Kasumi-1 (cell line): ENCODE data around the gene TGFBR3.

Experiments
- DNase-seq, 2 experiments: peaks; one replicate each; lab custom pipeline; 2025; lab: John Stamatoyannopoulos, UW

TGFBR3 gene

DNA sequence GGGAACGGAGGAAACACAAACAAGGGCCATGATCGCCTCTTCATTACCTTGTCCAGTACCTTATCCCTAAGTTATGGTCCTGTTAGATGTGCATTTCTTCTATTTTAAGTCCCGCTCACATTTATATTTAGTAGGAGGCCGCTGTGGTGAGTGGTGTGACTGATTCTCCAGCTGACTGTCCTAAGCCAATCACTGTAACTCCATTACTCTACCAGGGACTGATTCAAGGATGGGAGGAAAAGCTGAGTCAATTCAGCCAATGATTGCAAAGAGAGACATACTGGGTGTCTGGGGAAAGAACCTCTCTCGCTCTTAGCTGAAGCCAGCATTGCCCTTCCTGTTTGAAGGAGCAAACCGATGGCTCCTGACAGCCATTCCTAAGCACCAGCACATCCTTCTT lies 59.7 kb downstream of the TGFBR3 start:
- no peak for DNase-seq

DNA sequence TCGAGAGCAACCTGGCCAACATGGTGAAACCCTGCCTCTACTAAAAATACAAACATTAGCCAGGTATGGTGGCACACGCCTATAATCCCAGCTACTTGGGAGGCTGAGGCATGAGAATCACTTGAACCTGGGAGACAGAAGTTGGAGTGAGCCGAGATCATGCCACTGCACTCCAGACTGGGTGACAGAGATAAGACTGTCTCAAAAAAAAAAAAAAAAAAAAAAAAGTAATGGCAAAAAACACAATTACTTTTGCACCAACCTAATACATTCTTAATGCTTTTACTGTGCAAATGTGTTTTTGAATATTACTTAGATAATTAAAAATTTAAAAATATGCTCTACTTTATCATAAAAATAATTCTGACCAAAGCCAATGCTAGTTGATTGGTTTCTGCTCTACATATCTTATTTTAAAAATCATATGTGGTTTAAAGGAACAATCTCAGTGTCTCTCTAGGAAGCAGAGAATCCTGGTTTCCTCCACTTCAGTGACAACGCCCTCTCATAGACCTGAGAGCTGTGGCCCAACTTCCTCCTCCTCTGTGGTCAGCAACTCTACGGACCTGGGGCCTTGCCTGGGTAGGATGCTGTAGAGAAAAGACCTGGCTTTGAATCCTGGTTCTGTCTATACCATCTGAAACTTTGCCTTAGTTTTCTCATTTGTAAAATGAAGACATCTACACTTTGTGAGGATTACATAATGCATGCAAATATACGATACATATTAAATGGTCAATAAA lies 64.7 kb downstream of the TGFBR3 start:
- no peak for DNase-seq

DNA sequence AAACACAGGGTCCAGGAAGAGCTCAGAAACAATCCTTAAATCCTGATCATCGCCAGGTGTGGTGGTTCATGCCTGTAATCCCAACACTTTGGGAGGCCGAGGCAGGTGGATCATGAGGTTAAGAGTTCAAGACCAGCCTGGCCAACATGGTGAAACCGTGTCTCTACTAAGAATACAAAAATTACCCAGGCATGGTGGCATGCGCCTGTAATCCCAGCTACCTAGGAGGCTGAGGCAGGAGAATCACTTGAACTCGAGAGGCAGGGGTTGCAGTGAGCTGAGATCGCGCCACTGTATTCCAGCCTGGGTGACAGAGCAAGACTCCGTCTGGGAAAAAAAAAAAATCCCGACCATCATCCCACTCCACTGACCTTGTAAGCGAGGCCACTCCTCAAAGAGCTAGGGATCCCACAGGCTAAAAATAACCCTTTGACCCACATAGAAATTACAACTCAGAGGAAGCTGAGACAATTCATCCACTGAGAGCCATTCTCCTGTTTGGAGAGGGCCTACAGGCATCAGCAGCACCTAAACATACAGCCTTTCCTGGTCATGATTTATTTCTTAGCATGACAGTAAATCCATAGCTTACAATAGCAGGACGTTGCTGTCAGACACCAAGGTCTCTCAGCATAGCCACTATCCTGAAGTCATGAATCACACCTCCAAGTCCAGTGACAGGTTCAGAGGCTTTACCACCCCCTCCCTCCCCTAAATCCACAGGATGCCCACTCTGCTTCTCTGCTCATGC lies 66.7 kb downstream of the TGFBR3 start:
- no peak for DNase-seq

DNA sequence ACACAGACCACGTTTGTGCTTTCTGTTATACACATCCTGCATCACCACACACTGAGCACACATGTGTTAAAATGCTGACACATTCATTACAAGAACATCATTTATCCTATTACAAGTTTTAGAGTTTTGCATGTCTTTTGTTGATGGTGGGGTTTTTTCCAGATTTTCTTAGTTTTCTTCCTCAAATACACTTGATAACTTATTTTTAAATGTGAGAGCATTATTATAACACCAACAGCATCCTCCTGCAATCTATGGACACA lies 67.3 kb downstream of the TGFBR3 start:
- DNase-seq: no peak

DNA sequence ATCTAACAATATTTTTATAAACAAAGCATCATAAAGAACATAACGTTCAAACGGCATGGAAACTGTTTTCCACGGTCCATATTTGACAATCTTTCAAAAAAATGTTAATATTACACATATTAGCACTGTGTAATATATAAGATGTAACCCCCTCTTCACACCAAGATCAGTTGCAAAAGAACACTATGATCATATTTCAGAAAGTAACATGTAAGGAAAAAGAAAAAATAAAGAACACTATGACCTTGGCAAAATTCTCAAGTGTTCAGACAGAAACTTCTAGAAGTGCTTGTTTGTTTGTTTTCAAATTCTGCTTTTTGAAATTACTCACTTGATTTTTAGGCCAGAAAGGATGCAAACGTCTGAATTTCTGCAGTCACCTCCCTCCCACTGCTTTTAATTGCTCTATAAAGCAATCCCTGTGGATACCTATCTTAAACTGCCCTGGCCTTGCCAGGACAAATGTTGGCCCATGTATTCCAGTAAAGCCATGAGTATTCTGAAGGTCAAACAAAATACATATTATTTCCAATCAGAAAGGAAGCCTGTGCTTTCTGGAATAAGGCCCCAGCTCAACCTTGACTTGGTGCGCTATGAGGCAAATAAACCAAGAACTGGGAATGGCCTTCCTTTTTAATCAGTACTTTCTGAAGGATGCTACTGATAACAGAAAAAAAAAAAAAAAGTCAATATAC lies 68.6 kb downstream of the TGFBR3 start:
- no peak for DNase-seq

DNA sequence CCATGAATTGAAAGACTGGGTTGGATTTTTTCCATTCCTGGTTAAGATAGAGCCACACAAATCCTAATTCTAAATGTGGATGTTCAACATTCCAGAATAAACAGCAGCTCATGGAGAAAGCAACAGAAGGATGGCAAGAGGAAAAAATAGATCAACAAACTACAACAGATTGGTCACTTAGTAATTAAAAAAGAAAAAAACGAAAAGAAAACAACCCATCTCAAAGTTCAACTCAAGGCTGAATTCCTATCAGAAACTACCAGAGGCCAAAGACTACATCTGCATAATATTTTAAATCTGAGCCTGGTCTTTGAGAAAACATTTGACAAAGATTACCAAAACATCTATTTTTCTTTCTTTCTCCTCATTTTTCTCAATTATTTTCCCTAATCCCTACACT lies 69.9 kb downstream of the TGFBR3 start:
- DNase-seq: no peak

DNA sequence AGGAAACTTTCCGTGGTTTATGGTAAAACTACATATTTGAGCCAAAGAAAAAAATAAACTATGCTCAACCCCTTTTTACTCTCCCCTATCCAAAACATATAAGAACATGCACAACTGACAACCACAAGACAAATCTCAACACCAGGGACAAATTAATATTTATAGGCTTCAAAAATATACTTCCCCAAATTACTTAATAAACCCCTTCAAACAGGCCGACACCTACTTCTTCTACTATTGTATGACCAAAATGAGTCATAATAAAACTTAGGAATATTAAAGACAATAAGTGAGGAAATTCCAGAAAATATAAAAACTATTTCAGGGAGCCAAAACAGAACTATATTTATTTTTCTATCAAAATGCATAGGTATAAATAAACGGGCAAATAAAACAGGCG lies 71.5 kb downstream of the TGFBR3 start:
- no peak for DNase-seq

DNA sequence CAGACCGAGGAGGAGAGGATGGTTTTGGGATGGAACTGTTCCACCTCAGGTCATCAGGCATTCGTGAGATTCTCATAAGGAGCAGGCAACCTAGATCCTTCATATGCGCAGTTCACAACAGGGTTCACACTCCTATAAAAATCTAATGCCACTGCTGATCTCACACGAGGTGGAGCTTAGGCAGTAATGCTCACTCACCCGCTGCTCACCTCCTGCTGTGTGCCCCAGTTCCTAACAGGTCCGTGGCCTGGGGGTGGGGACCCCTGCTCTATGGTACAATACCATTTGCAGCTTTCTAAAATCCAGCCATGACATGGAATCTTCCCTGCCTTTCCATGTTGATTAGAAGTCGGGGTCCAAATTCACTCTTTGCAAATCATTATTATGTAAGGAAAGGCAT lies 72.1 kb downstream of the TGFBR3 start:
- DNase-seq: no peak

DNA sequence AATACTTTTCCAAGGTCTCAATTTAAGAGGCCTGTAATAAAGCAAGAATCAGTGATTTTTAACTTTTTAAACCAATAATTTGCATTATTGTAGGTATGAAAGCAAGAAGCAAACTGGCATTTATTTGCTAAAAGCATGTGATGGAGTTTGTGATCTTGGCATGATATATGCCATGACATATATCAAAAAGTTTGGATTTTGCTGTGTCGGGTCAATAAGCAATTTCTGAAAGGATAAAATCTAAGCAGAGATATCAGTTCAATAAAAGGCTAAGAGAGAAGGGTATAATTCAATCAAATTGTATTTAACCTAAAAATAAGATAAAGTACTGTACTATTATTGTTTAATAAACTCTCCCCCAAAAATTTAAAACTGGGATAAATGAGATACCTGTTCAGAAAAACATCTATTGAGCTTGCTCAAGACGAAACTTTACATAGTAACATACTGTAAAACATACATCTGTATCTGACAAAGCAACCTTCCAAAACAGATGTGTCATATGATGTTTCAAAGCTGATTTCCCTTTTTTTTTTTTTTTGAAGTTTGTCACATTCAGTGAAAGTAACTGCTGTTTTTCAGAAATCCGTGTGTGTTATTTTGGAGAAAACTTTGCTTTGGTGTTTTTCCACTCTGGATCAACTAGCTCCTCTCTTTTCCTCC lies 74.5 kb downstream of the TGFBR3 start:
- no peak for DNase-seq

DNA sequence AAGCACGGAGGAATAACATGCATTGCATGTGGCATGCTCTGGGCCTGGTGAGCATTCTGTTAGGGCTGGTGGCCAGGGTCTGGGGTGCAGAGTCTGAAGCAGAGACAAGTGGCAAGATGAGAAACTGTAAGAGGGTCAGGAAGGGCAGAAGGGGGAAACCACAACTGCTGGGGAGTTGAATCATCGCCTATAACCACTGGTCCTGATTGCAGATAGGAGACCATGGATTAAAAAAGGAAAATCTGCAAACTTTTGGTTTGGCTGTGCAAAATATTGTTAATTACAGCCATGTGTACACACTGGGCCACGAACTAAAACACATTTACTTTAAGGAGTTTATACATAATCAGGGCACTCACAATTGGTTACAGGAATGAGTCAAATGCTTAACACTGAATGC lies 76.6 kb downstream of the TGFBR3 start:
- DNase-seq: peak; percentile 25 to 30

DNA sequence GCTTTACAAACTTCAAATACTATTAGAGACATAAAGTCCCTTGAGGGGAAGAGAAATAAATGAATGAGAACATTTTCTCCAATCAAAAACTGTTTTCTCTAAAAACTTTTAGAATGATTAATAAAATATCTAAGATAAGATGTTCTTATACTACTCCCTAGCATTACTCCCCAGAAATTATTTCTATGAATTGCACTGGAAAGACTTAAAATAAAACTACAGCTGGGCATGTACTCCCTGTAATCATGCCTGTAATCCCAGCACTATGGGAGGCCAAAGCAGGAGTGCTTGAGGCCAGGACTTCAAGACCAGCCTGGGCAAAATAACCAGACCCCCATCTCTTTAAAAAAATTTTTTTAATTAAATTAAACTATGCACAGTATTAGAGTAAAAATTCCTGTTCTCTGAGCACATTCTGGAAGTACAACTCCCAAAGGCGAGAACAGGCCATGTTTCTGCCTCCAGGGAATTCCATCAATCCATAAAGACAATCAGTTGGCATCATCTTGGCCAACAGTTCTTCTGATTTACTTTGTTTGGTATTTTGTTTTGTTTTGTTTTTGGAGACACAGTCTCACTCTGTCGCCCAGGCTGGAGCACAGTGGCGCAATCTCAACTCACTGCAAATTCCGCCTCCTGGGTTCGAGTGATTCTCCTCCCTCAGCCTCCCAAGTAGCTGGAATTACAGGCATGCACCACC lies 77.9 kb downstream of the TGFBR3 start:
- no peak for DNase-seq

DNA sequence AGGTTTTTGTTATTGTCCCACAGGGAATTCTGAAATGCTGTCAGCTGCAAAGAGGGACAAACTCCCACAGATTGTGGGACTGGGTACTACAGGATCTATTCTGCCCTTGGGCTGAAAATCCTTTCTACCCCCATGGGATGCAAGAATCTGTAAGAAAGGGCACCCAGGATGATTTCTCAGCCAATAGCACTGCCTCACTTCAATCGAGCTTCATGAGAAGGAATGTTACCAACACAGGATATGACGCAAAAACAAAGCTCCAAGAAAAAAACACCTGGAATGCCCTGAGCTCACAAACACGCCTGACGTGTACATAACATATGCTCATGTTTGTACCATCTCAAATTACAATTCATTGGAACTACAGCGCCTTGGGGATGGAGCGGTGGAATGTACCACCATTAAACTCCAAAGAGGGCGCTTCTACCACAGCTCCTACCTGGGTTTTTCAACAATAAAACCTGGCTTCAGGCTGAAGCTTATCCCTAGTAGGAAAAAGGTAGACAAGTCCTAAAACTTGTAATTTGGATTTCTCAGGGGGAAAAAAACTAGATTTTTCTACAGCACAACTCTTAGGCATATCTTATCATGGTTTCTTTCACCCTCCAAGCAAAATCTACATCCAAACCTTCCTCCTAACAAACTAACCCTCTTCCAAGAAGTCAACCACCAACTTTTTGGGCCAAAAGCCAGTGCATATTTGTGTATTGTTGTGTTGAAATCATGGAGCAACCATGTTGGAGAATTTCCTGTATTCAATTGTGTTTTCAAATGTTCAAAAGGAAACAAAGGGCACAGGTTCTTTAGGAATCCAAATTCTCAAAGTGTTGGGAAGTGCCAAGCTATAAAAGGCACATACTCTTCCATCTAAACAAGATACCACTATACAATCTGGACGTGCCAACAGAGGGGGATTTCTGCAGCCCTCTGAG lies 78.9 kb downstream of the TGFBR3 start:
- no peak for DNase-seq

DNA sequence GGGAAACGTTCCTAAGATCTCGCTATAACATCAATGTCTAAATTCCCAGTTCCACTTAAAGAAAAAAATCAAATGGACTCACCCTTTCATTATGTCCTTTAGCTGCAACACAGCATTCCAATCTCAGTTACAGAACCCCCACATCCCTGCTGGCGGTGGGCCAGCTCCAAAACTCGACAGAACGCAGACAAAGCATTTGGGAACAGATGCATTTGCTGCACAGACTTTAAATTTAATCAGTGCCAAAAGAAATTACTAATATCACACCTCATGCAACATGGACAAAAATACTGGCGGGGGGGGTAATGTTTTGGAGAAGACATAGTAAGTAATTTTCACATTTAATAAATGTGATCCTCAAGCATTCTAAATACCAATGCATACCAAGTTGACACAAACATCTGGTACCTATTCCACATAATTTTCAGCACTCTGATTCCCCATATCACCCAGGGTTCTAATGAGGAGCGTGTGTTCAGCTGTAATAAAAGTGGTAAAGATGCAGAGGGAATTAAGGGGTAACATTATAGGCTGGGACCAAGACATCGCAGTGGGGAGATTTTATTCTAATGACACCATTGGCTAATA lies 79.7 kb downstream of the TGFBR3 start:
- DNase-seq: no peak

DNA sequence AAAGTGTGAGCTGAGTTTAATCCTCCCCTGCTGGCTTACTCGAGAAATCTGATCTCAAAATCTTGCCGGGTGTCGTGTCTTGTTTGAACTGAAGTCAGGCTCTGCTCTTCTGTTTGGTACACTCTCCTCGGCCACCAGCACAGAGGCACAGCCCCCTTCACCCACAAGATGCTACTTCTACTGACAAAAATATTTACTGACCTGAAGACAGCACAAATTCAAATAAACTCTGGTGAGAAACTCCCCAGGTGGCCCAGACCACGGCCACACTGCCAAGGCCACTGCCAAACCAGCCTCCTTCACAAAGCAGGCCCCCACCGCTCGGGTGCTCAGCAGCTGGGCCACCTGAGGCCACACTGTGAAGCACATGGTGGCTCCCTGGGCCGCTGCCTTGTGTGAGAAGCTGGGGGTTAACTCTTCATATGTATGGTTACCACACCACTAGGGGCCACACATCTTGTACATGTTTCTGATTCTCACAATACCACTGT lies 80.6 kb downstream of the TGFBR3 start:
- no peak for DNase-seq

DNA sequence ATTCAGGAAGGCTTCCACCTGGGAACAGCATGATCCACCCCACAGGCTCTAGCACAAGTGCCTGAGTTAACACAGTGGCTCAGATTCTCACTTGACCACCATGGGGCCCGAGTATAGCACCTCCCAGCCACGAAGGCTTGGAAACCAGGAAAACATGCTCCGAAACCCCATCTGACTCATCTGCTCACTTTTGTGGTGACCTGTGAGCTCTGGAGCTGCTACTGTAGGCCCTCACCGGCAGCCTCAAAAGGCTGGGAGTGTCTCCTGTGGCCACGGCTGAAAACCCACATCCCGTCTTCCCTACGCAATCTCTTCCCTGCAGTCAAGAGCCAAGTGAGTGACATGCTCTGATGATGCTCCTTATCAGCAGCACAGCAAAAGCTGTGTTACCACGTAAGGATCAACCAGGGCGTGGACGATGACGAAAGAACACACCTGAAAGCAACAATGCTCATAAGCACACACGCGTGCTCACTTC lies 81.4 kb downstream of the TGFBR3 start:
- no peak for DNase-seq

DNA sequence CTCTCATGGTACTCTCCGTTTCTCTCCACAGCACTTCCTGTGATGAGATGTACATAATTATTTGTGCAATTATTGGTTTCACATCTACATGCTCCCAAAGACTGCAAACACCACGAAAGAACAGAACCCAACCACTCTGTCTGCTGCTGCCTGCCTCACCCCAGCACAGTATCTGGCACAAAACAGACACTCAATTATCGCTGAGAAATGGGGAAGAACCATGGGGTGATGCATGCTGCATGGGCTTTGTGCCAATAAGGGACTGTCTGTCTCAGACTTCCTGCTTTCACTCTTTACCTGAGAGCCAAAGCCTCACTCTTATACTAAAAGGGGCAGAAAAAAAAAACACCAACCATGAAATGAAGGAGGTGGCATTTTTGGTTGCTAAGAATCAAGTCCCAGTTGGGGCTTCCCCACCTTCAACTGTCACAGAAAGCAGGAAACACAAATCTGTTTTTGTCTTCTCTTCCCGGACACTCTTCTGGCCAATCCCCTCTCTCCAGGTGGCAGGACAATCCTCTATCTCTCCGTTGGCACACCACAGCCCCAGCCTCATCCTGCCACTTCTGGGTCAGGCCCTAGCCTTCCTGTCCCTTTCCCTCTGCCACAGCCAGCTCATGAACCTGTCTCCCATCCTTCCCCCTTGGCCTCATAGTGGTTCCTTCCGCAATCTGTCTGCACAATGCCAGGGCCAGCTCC lies 82.0 kb downstream of the TGFBR3 start:
- peak; percentile 40 to 49 for DNase-seq

DNA sequence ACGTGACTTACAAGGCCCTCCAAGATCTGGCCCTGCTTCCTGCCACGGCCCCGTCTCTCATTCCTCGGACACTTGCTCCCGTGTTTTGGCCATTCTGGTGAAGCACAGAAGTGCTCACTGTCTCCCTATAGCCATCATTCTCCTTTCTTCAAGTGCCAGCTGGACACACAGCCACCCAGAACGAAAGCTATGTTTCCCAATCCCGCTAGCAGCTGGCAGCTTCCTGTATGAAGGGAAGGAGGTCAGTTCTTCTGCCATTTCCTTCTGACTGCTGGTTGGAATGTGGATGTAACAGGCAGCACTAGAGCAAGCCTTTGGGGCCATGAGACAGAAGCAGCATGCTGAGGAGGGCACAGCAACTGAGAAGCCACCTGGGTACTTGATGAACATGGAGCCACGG lies 82.8 kb downstream of the TGFBR3 start:
- no peak for DNase-seq

DNA sequence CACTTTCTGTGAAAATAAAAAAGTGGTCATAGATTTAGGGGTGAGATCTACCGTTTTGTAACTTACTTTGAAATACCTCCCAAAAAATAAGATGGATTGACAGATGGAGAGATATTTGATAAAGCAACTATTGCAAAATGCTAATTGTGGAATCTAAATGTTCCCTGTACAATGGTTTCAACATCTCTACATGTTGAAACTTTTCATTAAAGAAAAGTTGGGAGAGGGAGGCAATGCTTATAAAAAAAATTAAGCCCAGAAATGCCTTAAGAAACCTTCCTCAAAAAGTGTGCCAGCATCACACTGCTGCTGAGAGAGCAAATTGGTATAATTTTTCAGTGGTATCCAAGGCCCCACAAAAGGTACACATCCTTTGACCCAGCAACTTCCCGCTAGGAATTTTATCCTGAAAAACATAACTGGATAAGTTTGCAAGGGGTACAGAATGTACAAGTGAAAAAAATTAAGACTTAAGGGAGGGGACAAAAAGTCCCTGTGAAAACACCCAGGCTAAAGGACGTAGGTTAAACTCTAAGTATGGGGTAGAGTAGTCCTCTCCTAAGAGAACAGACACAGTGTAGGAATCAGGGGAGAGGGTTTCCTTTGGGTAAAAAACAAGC lies 84.3 kb downstream of the TGFBR3 start:
- no peak for DNase-seq

DNA sequence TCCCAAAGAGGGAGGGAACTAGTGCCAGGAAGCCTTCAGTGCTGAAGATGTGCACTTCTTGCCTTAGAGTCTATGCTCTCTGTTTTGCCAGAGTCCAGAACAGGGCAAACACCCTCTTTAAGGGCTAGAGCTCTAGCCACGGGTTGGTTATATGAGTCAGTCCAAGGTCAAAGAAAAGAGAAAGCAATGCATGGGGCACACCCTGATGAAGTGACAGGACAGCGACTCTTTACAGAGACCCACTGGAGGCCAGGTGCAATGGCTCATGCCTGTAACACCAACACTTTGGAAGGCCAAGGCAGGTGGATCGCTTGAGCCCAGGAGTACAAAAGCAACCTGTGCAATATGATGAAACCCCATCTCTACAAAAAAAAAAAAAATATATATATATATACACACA lies 86.1 kb downstream of the TGFBR3 start:
- no peak for DNase-seq
